ENCODE measurements around the gene KCNQ2. TPM values are rescaled to one million over a fixed set of nuclear protein-coding genes. Genes with fewer than 3 reads are reported as not detected.

KCNQ2 gene
- total and polyA plus RNA-seq, 10 of the 15 experiments (the other 5 are each of a cell fraction or from before 2014, with no cell fraction given): 0.06 to 0.49 (median 0.26) TPM; not detected in 7

GRCh38 chr20:63478346-63479302 is 6.2 kb upstream of the KCNQ2 start:
- no peak for DNase-seq (ENCODE audit: low read depth, low spot score)
- H3K4me1 ChIP-seq (ENCODE audit: control insufficient read depth, insufficient read depth, low read length): no peaks in the 10 kb centered on the region; the same call in 1 of the 2 replicates
- TF ChIP-seq RCOR1 (conservative IDR thresholded peaks at IDR 0.05; ENCODE audit: low read depth, low read length): no peak
- TF ChIP-seq TBL1XR1 (IDR thresholded peaks at IDR 0.05; ENCODE audit: low read depth, low read length): no peak
- no peak for TF ChIP-seq ZNF274 (IDR thresholded peaks at IDR 0.05; ENCODE audit: insufficient read depth, insufficient read length)
- TF ChIP-seq, protein P1, sequence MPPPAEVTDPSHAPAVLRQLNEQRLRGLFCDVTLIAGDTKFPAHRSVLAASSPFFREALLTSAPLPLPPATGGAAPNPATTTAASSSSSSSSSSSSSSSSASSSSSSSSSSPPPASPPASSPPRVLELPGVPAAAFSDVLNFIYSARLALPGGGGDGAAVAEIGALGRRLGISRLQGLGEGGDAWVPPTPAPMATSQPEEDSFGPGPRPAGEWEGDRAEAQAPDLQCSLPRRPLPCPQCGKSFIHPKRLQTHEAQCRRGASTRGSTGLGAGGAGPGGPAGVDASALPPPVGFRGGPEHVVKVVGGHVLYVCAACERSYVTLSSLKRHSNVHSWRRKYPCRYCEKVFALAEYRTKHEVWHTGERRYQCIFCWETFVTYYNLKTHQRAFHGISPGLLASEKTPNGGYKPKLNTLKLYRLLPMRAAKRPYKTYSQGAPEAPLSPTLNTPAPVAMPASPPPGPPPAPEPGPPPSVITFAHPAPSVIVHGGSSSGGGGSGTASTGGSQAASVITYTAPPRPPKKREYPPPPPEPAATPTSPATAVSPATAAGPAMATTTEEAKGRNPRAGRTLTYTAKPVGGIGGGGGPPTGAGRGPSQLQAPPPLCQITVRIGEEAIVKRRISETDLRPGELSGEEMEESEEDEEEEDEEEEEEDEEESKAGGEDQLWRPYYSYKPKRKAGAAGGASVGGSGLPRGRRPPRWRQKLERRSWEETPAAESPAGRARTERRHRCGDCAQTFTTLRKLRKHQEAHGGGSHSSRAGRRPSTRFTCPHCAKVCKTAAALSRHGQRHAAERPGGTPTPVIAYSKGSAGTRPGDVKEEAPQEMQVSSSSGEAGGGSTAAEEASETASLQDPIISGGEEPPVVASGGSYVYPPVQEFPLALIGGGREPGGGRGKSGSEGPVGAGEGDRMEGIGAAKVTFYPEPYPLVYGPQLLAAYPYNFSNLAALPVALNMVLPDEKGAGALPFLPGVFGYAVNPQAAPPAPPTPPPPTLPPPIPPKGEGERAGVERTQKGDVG (CRISPR knock-in tag; IDR thresholded peaks at IDR 0.05): no peak
- no peak for TF ChIP-seq USF1 (IDR thresholded peaks at IDR 0.05; ENCODE audit: borderline replicate concordance, extremely low read length, insufficient read depth, low read depth, low read length)
- no peak overlapping the region for H3K27ac ChIP-seq (ENCODE audit: control insufficient read depth, insufficient read depth)
- no peak for FAIRE-seq
- H3K9ac ChIP-seq (ENCODE audit: control insufficient read depth, insufficient read depth, low read length): no peak overlapping the region
- ATAC-seq: no peak
- no peaks in the 10 kb centered on the region for H3K9me3 ChIP-seq (replicated peaks; ENCODE audit: control insufficient read depth, insufficient read depth, low read length)
- H3K4me2 ChIP-seq (ENCODE audit: control insufficient read depth, insufficient read depth): no peak overlapping the region
- ChIA-PET POLR2A (no interaction called here), RAD21 (ENCODE audit: unreplicated experiment) (no interaction called here), SMC1A (ENCODE audit: uncharacterized antibody, unreplicated experiment) (no interaction called here), CTCF (no interaction called here)
- H2AFZ ChIP-seq (ENCODE audit: control insufficient read depth, low read depth, low read length): no peak overlapping the region
- no peaks in the 10 kb centered on the region; a peak in 2 of 4 replicates for H3K27me3 ChIP-seq (replicated peaks in 1 of 2; ENCODE audit: control insufficient read depth in 2 of 2, insufficient read depth in 2 of 2, low read length in 1 of 2)
- WGBS (ENCODE audit: insufficient coverage, insufficient replicate concordance, low lambda C conversion rate, missing lambda C conversion rate): 51% methylated on average over 33 of the region's 34 CpGs
- H3K36me3 ChIP-seq (ENCODE audit: control insufficient read depth in 2 of 2, insufficient read depth in 2 of 2, low read length in 1 of 2): no peaks in the 10 kb centered on the region
- BruUV-seq (replicated peaks): no TSS peak
- H3K79me2 ChIP-seq (ENCODE audit: control insufficient read depth, insufficient read depth, low read length): no peaks in the 10 kb centered on the region
- H3K4me3 ChIP-seq: no peak overlapping the region
- no peaks in the 10 kb centered on the region for H4K20me1 ChIP-seq (ENCODE audit: control insufficient read depth, insufficient read depth)
- intact Hi-C loops (cut with micrococcal nuclease; ENCODE audit: unreplicated experiment): no loop called here
- in situ Hi-C loops (cut with MboI): no loop called here
